ENCODE results near the gene ROR2.

DNA sequence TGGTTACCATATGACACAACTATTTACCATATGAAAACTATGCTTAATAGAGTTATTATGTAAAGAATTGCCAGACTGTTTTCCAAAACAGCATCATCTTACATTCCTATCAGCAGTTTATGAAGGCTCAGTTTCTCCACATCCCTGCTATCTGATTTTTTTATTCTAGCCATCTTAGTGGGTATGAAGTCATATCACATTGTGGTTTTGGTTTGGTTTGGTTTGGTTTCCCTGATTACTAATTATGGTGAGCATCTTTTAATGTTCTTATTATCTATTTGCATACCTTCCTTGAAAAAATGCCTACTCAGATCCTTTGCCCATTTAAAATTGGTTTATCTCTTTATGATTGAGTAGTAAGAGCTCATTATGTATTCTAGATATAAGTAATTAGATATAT is 327.0 kb downstream of the ROR2 start:
- TF ChIP-seq, protein P1, sequence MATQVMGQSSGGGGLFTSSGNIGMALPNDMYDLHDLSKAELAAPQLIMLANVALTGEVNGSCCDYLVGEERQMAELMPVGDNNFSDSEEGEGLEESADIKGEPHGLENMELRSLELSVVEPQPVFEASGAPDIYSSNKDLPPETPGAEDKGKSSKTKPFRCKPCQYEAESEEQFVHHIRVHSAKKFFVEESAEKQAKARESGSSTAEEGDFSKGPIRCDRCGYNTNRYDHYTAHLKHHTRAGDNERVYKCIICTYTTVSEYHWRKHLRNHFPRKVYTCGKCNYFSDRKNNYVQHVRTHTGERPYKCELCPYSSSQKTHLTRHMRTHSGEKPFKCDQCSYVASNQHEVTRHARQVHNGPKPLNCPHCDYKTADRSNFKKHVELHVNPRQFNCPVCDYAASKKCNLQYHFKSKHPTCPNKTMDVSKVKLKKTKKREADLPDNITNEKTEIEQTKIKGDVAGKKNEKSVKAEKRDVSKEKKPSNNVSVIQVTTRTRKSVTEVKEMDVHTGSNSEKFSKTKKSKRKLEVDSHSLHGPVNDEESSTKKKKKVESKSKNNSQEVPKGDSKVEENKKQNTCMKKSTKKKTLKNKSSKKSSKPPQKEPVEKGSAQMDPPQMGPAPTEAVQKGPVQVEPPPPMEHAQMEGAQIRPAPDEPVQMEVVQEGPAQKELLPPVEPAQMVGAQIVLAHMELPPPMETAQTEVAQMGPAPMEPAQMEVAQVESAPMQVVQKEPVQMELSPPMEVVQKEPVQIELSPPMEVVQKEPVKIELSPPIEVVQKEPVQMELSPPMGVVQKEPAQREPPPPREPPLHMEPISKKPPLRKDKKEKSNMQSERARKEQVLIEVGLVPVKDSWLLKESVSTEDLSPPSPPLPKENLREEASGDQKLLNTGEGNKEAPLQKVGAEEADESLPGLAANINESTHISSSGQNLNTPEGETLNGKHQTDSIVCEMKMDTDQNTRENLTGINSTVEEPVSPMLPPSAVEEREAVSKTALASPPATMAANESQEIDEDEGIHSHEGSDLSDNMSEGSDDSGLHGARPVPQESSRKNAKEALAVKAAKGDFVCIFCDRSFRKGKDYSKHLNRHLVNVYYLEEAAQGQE (IDR thresholded peaks at IDR 0.05; ENCODE audit: low read depth): no peak
- TF ChIP-seq YY1 (IDR thresholded peaks at IDR 0.05; ENCODE audit: low read depth) (no peak), EP300 (IDR thresholded peaks at IDR 0.05; ENCODE audit: borderline replicate concordance) (no peak), FOXM1 (IDR thresholded peaks at IDR 0.05; ENCODE audit: borderline replicate concordance, low read depth) (no peak)
- TF ChIP-seq, protein P2, sequence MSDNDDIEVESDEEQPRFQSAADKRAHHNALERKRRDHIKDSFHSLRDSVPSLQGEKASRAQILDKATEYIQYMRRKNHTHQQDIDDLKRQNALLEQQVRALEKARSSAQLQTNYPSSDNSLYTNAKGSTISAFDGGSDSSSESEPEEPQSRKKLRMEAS (IDR thresholded peaks at IDR 0.05): no peak

Measured in Ishikawa (cell line).